Measurements from ENCODE around the gene GFOD1. TPM values are rescaled to one million over a fixed set of nuclear protein-coding genes. Genes with fewer than 3 reads are reported as not detected.
A peak's percentile ranks its signal among the peaks of the same experiment; 100 is the strongest.

The GFOD1 gene
- total RNA-seq, 1 experiment from 2014 or later: 29.5 TPM

DNA sequence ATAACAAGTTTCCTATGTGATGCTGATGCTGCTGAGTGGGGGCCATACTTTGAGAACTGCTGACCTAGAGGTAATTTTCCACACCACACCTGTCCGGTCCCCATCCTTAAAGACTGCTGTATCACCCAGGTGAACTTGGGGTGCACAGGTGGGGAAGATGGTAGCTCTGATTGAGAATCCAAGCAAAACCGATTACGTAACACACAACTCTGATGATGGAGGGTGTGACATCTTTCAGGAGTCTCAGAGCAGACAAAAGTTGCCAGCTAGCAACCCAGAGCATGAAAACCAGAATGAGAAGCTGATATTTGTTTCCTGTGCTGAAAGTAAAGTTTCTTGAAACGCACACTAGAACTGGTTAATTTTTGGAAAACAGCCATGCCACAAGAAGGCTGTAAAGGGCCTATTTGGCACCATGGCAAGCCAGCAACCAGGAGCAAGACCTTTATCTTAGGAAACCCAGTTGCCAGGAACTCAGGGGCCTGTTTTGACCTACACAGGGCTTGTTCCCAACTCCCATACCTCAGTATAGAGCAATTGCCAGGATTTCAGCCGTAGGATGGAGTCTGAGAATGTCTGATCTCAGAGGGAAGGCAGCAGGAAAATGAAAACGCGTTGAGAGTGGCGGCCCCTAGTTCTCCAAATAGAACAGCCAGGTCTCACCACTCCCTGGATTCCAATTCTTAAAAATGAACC is 137.4 kb downstream of the GFOD1 start:
- Histone ChIP-seq H3K4me3 (ENCODE audit: low read length) (no peak overlapping the region), H3K27ac (ENCODE audit: low read length) (no peak overlapping the region), H3K9ac (ENCODE audit: low read length) (no peak overlapping the region), H3K27me3 (ENCODE audit: low read length) (no peaks in the 10 kb centered on the region), H3K79me2 (ENCODE audit: low read length) (no peaks in the 10 kb centered on the region), H3K4me2 (ENCODE audit: low read depth, low read length, poor library complexity, severe bottlenecking) (no peak overlapping the region), H3K36me3 (ENCODE audit: insufficient read depth, low read length) (no peaks in the 10 kb centered on the region), H3K4me1 (ENCODE audit: low read length) (peaks cover 19% of the 10 kb centered on the region), H3K9me2 (replicated peaks; ENCODE audit: insufficient read depth, low read length) (no peaks in the 10 kb centered on the region), H3K9me3 (ENCODE audit: low read length) (no peaks in the 10 kb centered on the region), H4K20me1 (ENCODE audit: insufficient read depth, low read depth, low read length) (no peaks in the 10 kb centered on the region), H2AFZ (ENCODE audit: low read length) (no peak overlapping the region)
- no peak for DNase-seq

DNA sequence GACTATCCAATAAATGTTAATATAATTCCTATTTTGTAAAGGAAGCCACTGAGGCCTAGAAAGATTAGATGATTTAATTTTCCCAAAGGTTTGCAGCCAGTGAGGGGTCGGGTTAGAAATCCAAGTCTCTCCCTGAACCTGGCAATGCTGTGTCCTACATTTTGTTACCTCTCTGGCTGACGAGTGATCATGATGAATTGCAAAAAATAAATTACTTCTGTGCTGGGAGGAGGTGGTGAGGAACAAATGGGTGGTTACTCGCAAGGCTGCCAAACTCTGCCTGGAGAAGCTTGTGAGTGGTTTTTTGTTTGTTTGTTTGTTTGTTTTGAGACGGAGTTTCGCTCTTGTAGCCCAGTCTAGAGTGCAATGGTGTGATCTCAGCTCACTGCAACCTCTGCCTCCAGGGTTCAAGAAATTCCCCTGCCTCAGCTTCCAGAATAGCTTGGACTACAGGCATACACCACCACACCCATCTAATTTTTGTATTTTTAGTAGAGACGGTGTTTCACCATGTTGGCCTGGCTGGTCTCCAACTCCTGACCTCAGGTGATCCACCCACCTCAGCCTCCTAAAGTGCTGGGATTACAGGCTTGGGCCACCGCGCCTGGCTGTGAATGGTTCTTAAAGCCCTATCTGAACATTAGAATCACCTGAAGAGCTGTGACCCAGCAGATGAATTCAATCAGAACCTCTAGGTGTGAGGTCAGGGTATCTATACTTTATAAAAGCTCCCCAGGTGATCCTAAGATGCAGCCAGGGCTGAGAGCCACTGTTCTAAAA is 138.9 kb downstream of the GFOD1 start:
- peaks cover 5% of the 10 kb centered on the region for H3K4me1 ChIP-seq (ENCODE audit: low read length)
- no peak overlapping the region for H3K4me3 ChIP-seq (ENCODE audit: low read length)
- no peak overlapping the region for H3K27ac ChIP-seq (ENCODE audit: low read length)
- H3K36me3 ChIP-seq (ENCODE audit: insufficient read depth, low read length): no peaks in the 10 kb centered on the region
- H3K4me2 ChIP-seq (ENCODE audit: low read depth, low read length, poor library complexity, severe bottlenecking): no peak overlapping the region
- no peak for DNase-seq
- H2AFZ ChIP-seq (ENCODE audit: low read length): no peak overlapping the region
- H3K9ac ChIP-seq (ENCODE audit: low read length): no peak overlapping the region
- H3K9me2 ChIP-seq (replicated peaks; ENCODE audit: insufficient read depth, low read length): no peaks in the 10 kb centered on the region
- no peaks in the 10 kb centered on the region for H3K79me2 ChIP-seq (ENCODE audit: low read length)
- H4K20me1 ChIP-seq (ENCODE audit: insufficient read depth, low read depth, low read length): no peaks in the 10 kb centered on the region
- no peaks in the 10 kb centered on the region for H3K9me3 ChIP-seq (ENCODE audit: low read length)
- no peaks in the 10 kb centered on the region for H3K27me3 ChIP-seq (ENCODE audit: low read length)

DNA sequence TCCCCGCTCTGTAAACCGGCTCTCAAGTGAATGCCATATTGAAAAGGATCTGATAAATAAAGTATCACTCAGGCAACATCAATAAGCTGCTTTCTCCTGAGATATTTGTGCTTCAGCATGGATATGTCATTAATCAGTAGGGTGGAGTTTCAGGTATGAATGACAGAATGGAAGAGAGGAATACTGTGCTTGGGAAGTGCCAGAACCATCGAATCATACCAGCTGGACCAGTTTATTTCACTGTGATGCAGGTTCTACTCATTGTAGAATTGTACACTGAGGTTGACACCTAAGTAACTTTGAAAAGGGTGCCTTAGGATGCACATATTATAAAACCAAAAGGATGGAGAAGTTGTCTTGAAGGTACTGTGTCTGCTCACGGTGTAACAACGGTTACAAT is 141.2 kb downstream of the GFOD1 start:
- Histone ChIP-seq H3K9me2 (replicated peaks; ENCODE audit: insufficient read depth, low read length) (no peaks in the 10 kb centered on the region), H3K79me2 (ENCODE audit: low read length) (no peaks in the 10 kb centered on the region), H3K4me1 (ENCODE audit: low read length) (peaks cover 6% of the 10 kb centered on the region), H3K27me3 (ENCODE audit: low read length) (no peaks in the 10 kb centered on the region), H3K4me2 (ENCODE audit: low read depth, low read length, poor library complexity, severe bottlenecking) (no peak overlapping the region), H3K4me3 (ENCODE audit: low read length) (no peak overlapping the region), H3K9me3 (ENCODE audit: low read length) (no peaks in the 10 kb centered on the region), H4K20me1 (ENCODE audit: insufficient read depth, low read depth, low read length) (no peaks in the 10 kb centered on the region), H3K27ac (ENCODE audit: low read length) (no peak overlapping the region), H3K9ac (ENCODE audit: low read length) (no peak overlapping the region), H3K36me3 (ENCODE audit: insufficient read depth, low read length) (no peaks in the 10 kb centered on the region), H2AFZ (ENCODE audit: low read length) (no peak overlapping the region)
- DNase-seq: no peak

DNA sequence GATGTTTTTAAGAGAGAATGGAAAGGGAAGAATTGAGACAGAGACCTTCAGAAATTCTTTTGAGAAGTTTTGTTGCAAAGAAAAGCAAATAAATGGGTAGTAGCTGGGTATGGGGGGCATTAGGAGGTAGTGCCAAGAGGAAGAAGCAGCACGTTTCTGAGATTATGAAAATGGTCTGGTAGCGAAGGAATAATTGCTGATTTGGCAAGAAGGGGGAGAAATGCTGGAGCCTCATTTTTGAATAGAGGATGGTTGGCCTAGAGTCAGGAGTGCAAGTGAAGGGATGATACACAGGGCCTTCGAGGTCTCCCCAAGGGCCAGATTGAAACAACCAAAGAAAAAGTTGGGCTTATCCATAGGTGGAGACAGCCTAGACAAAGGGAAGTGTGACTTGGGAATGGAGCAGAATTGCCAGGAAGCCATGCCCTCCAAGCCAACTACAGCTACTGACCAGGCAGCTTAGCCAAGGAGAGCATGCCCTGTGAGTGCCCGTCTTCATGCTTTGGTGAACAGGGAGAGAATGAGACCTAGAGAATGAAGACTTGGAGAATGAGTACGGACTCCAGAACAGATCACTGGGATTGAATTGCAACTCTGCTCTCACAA is 144.9 kb downstream of the GFOD1 start:
- H3K9me2 ChIP-seq (replicated peaks; ENCODE audit: insufficient read depth, low read length): no peaks in the 10 kb centered on the region
- no peak overlapping the region for H3K4me3 ChIP-seq (ENCODE audit: low read length)
- no peak overlapping the region for H3K9ac ChIP-seq (ENCODE audit: low read length)
- no peak overlapping the region for H3K4me2 ChIP-seq (ENCODE audit: low read depth, low read length, poor library complexity, severe bottlenecking)
- H3K9me3 ChIP-seq (ENCODE audit: low read length): no peaks in the 10 kb centered on the region
- no peaks in the 10 kb centered on the region for H3K79me2 ChIP-seq (ENCODE audit: low read length)
- no peaks in the 10 kb centered on the region for H4K20me1 ChIP-seq (ENCODE audit: insufficient read depth, low read depth, low read length)
- no peak overlapping the region for H3K27ac ChIP-seq (ENCODE audit: low read length)
- DNase-seq: no peak
- H2AFZ ChIP-seq (ENCODE audit: low read length): no peak overlapping the region
- H3K27me3 ChIP-seq (ENCODE audit: low read length): no peaks in the 10 kb centered on the region
- no peaks in the 10 kb centered on the region for H3K36me3 ChIP-seq (ENCODE audit: insufficient read depth, low read length)
- peaks cover 26% of the 10 kb centered on the region for H3K4me1 ChIP-seq (ENCODE audit: low read length)

DNA sequence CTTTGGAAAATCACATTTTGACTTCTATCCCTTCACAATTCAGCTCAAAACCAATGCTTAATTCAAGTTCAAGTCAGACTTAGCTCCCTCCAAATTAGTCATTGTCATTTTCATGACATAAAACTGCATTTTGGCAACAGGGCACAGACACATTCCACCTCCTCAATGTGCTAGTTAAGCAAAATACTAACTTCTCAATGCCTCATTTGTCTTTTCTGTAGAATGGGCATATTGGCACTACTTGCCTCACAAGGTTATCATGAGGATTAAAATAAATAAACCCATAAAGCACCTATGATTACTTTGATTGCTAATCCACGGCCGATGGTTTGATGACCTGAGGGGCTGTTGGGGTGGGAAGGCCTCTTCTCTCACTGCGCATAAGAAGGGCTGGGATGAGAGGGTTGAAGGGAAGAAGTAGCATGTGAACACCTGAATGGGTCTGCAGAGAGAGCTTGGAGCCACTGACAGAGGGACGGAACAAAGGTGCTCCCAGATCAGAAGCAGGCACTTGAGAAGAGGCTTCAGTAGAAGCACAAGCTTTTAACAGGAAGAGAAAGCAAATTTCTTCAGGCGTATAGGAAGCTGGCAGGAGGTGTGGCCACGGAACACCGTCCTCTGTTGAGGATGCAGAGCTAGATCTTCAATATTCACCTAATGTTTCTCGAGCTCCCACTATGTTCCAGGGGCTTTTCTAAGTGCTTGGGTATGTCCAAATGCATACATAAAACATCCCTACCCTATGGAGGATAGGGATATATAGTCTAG is 147.4 kb downstream of the GFOD1 start:
- Histone ChIP-seq H3K4me3 (ENCODE audit: low read length) (no peak overlapping the region), H4K20me1 (ENCODE audit: insufficient read depth, low read depth, low read length) (no peaks in the 10 kb centered on the region), H3K9me3 (ENCODE audit: low read length) (no peaks in the 10 kb centered on the region), H3K27ac (ENCODE audit: low read length) (no peak overlapping the region), H3K4me1 (ENCODE audit: low read length) (peaks cover 32% of the 10 kb centered on the region), H3K36me3 (ENCODE audit: insufficient read depth, low read length) (no peaks in the 10 kb centered on the region), H3K27me3 (ENCODE audit: low read length) (no peaks in the 10 kb centered on the region), H3K9ac (ENCODE audit: low read length) (peak overlapping the region; percentile 31; the same call in 1 of the 2 replicates), H3K4me2 (ENCODE audit: low read depth, low read length, poor library complexity, severe bottlenecking) (peak overlapping the region; percentile 52), H3K79me2 (ENCODE audit: low read length) (no peaks in the 10 kb centered on the region), H3K9me2 (replicated peaks; ENCODE audit: insufficient read depth, low read length) (no peaks in the 10 kb centered on the region), H2AFZ (ENCODE audit: low read length) (peak overlapping the region; percentile 79)
- DNase-seq: peak; percentile 60

DNA sequence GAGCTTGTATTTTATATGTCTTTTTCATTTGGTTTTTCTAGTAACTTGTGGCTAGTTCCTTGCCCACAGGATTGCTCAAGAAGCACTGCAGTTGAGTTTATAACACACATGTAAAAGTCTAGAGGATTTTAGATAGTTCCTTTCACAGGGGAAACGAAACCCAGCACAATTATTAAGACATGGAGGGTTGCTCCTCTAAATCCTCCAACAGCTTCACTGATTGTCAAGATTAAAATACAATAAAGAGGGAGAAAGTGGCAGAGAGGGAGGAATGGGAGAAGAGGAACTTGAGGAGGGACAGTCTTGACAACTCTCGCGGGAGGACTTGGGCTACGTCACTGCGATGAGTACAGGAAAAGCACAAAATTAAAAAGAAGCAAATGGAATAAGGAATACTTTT is 149.4 kb downstream of the GFOD1 start:
- H3K4me2 ChIP-seq (ENCODE audit: low read depth, low read length, poor library complexity, severe bottlenecking): peak overlapping the region; percentile 6
- DNase-seq: peak; percentile 45
- H3K27ac ChIP-seq (ENCODE audit: low read length): no peak overlapping the region
- no peaks in the 10 kb centered on the region for H3K79me2 ChIP-seq (ENCODE audit: low read length)
- no peak overlapping the region for H3K4me3 ChIP-seq (ENCODE audit: low read length)
- no peak overlapping the region for H3K9ac ChIP-seq (ENCODE audit: low read length)
- no peaks in the 10 kb centered on the region for H3K9me3 ChIP-seq (ENCODE audit: low read length)
- H3K4me1 ChIP-seq (ENCODE audit: low read length): peaks cover 32% of the 10 kb centered on the region
- no peaks in the 10 kb centered on the region for H4K20me1 ChIP-seq (ENCODE audit: insufficient read depth, low read depth, low read length)
- H2AFZ ChIP-seq (ENCODE audit: low read length): no peak overlapping the region
- H3K27me3 ChIP-seq (ENCODE audit: low read length): no peaks in the 10 kb centered on the region
- no peaks in the 10 kb centered on the region for H3K9me2 ChIP-seq (replicated peaks; ENCODE audit: insufficient read depth, low read length)
- no peaks in the 10 kb centered on the region for H3K36me3 ChIP-seq (ENCODE audit: insufficient read depth, low read length)

DNA sequence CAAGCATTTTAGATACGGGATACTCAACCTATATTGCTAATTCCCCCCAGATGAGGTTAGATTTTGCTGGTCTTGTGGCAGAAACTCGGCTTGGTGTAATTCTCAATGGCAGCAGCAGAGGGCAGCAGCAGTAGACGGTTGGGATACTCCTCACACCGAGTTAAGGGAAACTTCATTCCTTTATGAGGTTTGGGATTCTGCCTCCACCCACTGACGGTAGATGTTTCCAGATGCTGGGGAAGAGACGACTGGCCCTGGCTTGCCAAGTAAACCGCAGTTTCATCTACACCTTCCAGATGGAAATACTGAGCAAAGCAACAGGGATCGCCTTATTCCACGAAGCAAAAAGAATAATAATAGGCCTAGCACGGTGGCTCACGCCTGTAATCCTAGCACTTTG is 150.8 kb downstream of the GFOD1 start:
- Histone ChIP-seq H3K79me2 (ENCODE audit: low read length) (no peaks in the 10 kb centered on the region), H3K9me2 (replicated peaks; ENCODE audit: insufficient read depth, low read length) (no peaks in the 10 kb centered on the region), H4K20me1 (ENCODE audit: insufficient read depth, low read depth, low read length) (no peaks in the 10 kb centered on the region), H3K4me2 (ENCODE audit: low read depth, low read length, poor library complexity, severe bottlenecking) (no peak overlapping the region), H3K36me3 (ENCODE audit: insufficient read depth, low read length) (no peaks in the 10 kb centered on the region), H3K4me3 (ENCODE audit: low read length) (no peak overlapping the region), H3K27me3 (ENCODE audit: low read length) (no peaks in the 10 kb centered on the region), H2AFZ (ENCODE audit: low read length) (0 out of 2 replicates have a peak overlapping the region, but pooled peaks have one; percentile 66), H3K9me3 (ENCODE audit: low read length) (no peaks in the 10 kb centered on the region), H3K9ac (ENCODE audit: low read length) (no peak overlapping the region), H3K27ac (ENCODE audit: low read length) (no peak overlapping the region), H3K4me1 (ENCODE audit: low read length) (peaks cover 27% of the 10 kb centered on the region)
- DNase-seq: peak; percentile 89

DNA sequence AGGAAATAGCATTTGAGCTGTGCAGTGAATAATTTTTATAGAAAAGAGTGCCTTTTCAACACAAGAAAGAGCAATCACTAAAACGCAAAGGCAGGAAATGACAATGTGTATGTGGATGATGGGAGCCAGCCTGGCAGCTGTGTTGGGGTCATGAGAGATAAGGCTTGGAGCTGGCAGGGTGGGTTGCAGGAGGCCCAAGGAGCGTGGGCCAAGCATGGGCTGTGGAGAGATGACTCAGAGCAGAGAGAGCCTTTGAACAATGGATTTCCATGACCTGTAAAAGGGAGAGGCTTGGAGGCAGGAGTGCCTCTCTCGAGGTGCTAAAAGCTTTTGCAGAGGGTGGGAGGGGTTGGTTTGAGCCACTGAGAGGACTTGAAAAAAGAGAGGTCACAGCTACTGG is 152.4 kb downstream of the GFOD1 start:
- Histone ChIP-seq H3K27me3 (ENCODE audit: low read length) (no peaks in the 10 kb centered on the region), H3K4me1 (ENCODE audit: low read length) (peaks cover 16% of the 10 kb centered on the region), H3K9ac (ENCODE audit: low read length) (no peak overlapping the region), H3K36me3 (ENCODE audit: insufficient read depth, low read length) (no peaks in the 10 kb centered on the region), H3K9me3 (ENCODE audit: low read length) (no peaks in the 10 kb centered on the region), H3K79me2 (ENCODE audit: low read length) (no peaks in the 10 kb centered on the region), H3K4me2 (ENCODE audit: low read depth, low read length, poor library complexity, severe bottlenecking) (no peak overlapping the region), H4K20me1 (ENCODE audit: insufficient read depth, low read depth, low read length) (no peaks in the 10 kb centered on the region), H3K27ac (ENCODE audit: low read length) (no peak overlapping the region), H2AFZ (ENCODE audit: low read length) (no peak overlapping the region), H3K4me3 (ENCODE audit: low read length) (no peak overlapping the region), H3K9me2 (replicated peaks; ENCODE audit: insufficient read depth, low read length) (no peaks in the 10 kb centered on the region)
- DNase-seq: no peak

Data from Karpas-422 (cell line).